OCI-LY7 (cell line): ENCODE data around the gene ZFP90. TPM values are rescaled to one million over a fixed set of nuclear protein-coding genes. Genes with fewer than 3 reads are reported as not detected.

Experiments used
- BruUV-seq: library from RNA; stranded (reverse); fragments of 400-500 nt; replicated peaks from 2 replicates; lab custom pipeline; 2021; lab: Mats Ljungman, UMichigan
- CTCF ChIA-PET: fragments of 300-600 bp; sonication (Branson Sonifier 250); formaldehyde crosslinking; loops from one replicate; lab custom pipeline; 2022; ENCODE audit warnings: antibody characterized with exemption; ENCODE audit not compliant: unreplicated experiment; lab: Charles Lee
- POLR2A ChIA-PET: fragments of 300-600 bp; sonication (Branson Sonifier 250); formaldehyde crosslinking; loops from one replicate; lab custom pipeline; 2022; ENCODE audit warnings: antibody characterized with exemption; lab: Charles Lee
- DNase-seq: peaks from one replicate; pipeline ENCODE4 v3.0.0-alpha.2; 2015; ENCODE audit warnings: low spot score
- H2AFZ ChIP-seq: fragments of 200-600 bp; sonication (generic), shearing (Covaris generic); 2 replicates; pipeline ENCODE4 v1.6.1; 2014; ENCODE audit warnings: mild to moderate bottlenecking, antibody characterized with exemption, low read length, moderate library complexity
- H3K27ac ChIP-seq: fragments of 200-600 bp; sonication (generic); 2 replicates; pipeline ENCODE4 v1.5.1; 2014; ENCODE audit warnings: mixed run types, low read depth, mild to moderate bottlenecking, moderate library complexity, low read length, inconsistent platforms; ENCODE audit not compliant: poor library complexity, severe bottlenecking
- H3K36me3 ChIP-seq: fragments of 200-600 bp; sonication (generic); 2 replicates; pipeline ENCODE4 v1.6.1; 2014; ENCODE audit warnings: mild to moderate bottlenecking, antibody characterized with exemption, low read length, moderate library complexity, mixed read lengths; ENCODE audit not compliant: insufficient read depth
- H3K4me1 ChIP-seq: fragments of 200-600 bp; sonication (generic); 2 replicates; pipeline ENCODE4 v1.5.1; 2014; ENCODE audit warnings: mild to moderate bottlenecking, low read length; ENCODE audit not compliant: insufficient read depth, poor library complexity, severe bottlenecking
- H3K4me2 ChIP-seq: fragments of 200-600 bp; sonication (generic); 2 replicates; pipeline ENCODE4 v1.6.1; 2014; ENCODE audit warnings: mild to moderate bottlenecking, low read length
- H3K4me3 ChIP-seq: fragments of 200-600 bp; sonication (generic); 2 replicates; pipeline ENCODE4 v1.5.1; 2014; ENCODE audit warnings: mild to moderate bottlenecking, low read depth, low read length; ENCODE audit not compliant: poor library complexity, severe bottlenecking
- H3K79me2 ChIP-seq: fragments of 200-600 bp; sonication (generic); 2 replicates; pipeline ENCODE4 v1.6.1; 2016; ENCODE audit warnings: low read depth, mild to moderate bottlenecking, low read length, moderate library complexity, mixed read lengths; ENCODE audit not compliant: insufficient read depth
- H3K9me2 ChIP-seq: fragments of 200-600 bp; sonication (generic); 2 replicates; pipeline ENCODE4 v1.6.1; 2016; ENCODE audit warnings: mild to moderate bottlenecking, low read length, mixed read lengths; ENCODE audit not compliant: insufficient read depth
- H3K9me3 ChIP-seq: fragments of 200-600 bp; sonication (generic); 2 replicates; pipeline ENCODE4 v1.6.1; 2014; ENCODE audit warnings: mild to moderate bottlenecking, mixed run types, low read length, mixed read lengths
- H4K20me1 ChIP-seq: fragments of 200-600 bp; sonication (generic); 2 replicates; pipeline ENCODE4 v1.6.1; 2014; ENCODE audit warnings: mild to moderate bottlenecking, antibody characterized with exemption, low read length, moderate library complexity, mixed read lengths; ENCODE audit not compliant: insufficient read depth
- CTCF ChIP-seq: fragments of 200-600 bp; sonication (generic); conservative IDR thresholded peaks from 2 replicates; pipeline ENCODE4 v1.5.1; 2014; ENCODE audit warnings: mild to moderate bottlenecking, antibody characterized with exemption, low read length, moderate library complexity, mixed read lengths
- EZH2phosphoT487 ChIP-seq: fragments of 200-600 bp; sonication (generic); IDR thresholded peaks from 2 replicates; pipeline ENCODE4 v1.6.1; 2018; ENCODE audit warnings: low read depth, borderline replicate concordance, mild to moderate bottlenecking, mixed run types, antibody characterized with exemption, low read length, moderate library complexity, mixed read lengths
- intact Hi-C: fragments of 100-400 bp; cut with micrococcal nuclease; formaldehyde crosslinking; loops from one replicate; pipeline ENCODE4 v1.10.0; 2022; ENCODE audit not compliant: unreplicated experiment
- total RNA-seq, 2 experiments: library from RNA; depleted of rRNA in 1 of 2; stranded (reverse); fragments of >200 nt in 1 of 2; shearing (Covaris generic) in 1 of 2; gene quantifications; 2 replicates each; pipeline ENCODE4 v1.2.3, GENCODE V29; 2014 to 2022

The ZFP90 gene
- total RNA-seq, 2 experiments from 2014 or later, result 14.1 to 27.0 TPM

- TF ChIP-seq CTCF (no peak), EZH2phosphoT487 (no peak)
- no TSS peak for BruUV-seq
- H3K9me2 ChIP-seq, result no peaks in the 10 kb centered on the region
Observed at GRCh38 chr16:68607443-68607842, 68.4 kb downstream of the ZFP90 start.

GRCh38 chr16:68608330-68608729 is 69.2 kb downstream of the ZFP90 start:
- Histone ChIP-seq H3K36me3 (no peaks in the 10 kb centered on the region), H2AFZ (no peak overlapping the region), H3K9me2 (no peaks in the 10 kb centered on the region), H3K4me1 (no peaks in the 10 kb centered on the region), H3K4me2 (no peak overlapping the region), H3K9me3 (no peaks in the 10 kb centered on the region), H4K20me1 (no peaks in the 10 kb centered on the region), H3K4me3 (no peak overlapping the region), H3K27ac (no peak overlapping the region), H3K79me2 (no peaks in the 10 kb centered on the region)
- no peak for DNase-seq
- TF ChIP-seq CTCF (no peak), EZH2phosphoT487 (no peak)
- CTCF ChIA-PET, result no interaction called here
- BruUV-seq, result no TSS peak
- intact Hi-C loops, result no loop called here
- POLR2A ChIA-PET, result interaction anchor here (0.7 kb wide), 1 partner anchor 522 kb away, joined by 3 read pairs; no protein-coding TSS in a partner anchor

More at GRCh38 chr16:68607443-68607842, 68.4 kb downstream of the ZFP90 start:
- intact Hi-C loops, result no loop called here
- ChIA-PET POLR2A (no interaction called here), CTCF (no interaction called here)
- Histone ChIP-seq H3K4me1 (no peaks in the 10 kb centered on the region), H2AFZ (no peak overlapping the region), H3K4me3 (no peak overlapping the region), H3K79me2 (no peaks in the 10 kb centered on the region), H3K4me2 (no peak overlapping the region), H4K20me1 (no peaks in the 10 kb centered on the region), H3K36me3 (no peaks in the 10 kb centered on the region), H3K27ac (no peak overlapping the region), H3K9me3 (no peaks in the 10 kb centered on the region)
- no peak for DNase-seq

- Histone ChIP-seq H3K79me2 (no peaks in the 10 kb centered on the region), H4K20me1 (no peaks in the 10 kb centered on the region), H3K36me3 (no peaks in the 10 kb centered on the region), H2AFZ (no peak overlapping the region), H3K4me3 (no peak overlapping the region), H3K4me1 (no peaks in the 10 kb centered on the region), H3K27ac (no peak overlapping the region), H3K9me2 (no peaks in the 10 kb centered on the region), H3K9me3 (no peaks in the 10 kb centered on the region), H3K4me2 (no peak overlapping the region)
- no TSS peak for BruUV-seq
- no peak for TF ChIP-seq EZH2phosphoT487
- ChIA-PET CTCF (no interaction called here), POLR2A (no interaction called here)
- intact Hi-C loops, result no loop called here
- no peak for DNase-seq
Observed at GRCh38 chr16:68612996-68613395, 73.9 kb downstream of the ZFP90 start.
